SU-DHL-6 (cell line): Measurements from ENCODE around the gene NEAT1.

Experiments used
- EZH2phosphoT487 ChIP-seq: fragments of 200-600 bp; sonication (generic), shearing (Covaris generic); conservative IDR thresholded peaks from 2 replicates; pipeline ENCODE4 v1.6.1; 2018; ENCODE audit warnings: mild to moderate bottlenecking, antibody characterized with exemption, low read length, moderate library complexity, mixed read lengths
- TF ChIP-seq, protein P1 (sequence below): fragments of 200-600 bp; sonication (generic); IDR thresholded peaks from one replicate; pipeline ENCODE4 v1.5.1; 2017; ENCODE audit warnings: antibody characterized with exemption, mild to moderate bottlenecking, low read length, moderate library complexity; ENCODE audit not compliant: insufficient read depth, poor library complexity, severe bottlenecking

DNA sequence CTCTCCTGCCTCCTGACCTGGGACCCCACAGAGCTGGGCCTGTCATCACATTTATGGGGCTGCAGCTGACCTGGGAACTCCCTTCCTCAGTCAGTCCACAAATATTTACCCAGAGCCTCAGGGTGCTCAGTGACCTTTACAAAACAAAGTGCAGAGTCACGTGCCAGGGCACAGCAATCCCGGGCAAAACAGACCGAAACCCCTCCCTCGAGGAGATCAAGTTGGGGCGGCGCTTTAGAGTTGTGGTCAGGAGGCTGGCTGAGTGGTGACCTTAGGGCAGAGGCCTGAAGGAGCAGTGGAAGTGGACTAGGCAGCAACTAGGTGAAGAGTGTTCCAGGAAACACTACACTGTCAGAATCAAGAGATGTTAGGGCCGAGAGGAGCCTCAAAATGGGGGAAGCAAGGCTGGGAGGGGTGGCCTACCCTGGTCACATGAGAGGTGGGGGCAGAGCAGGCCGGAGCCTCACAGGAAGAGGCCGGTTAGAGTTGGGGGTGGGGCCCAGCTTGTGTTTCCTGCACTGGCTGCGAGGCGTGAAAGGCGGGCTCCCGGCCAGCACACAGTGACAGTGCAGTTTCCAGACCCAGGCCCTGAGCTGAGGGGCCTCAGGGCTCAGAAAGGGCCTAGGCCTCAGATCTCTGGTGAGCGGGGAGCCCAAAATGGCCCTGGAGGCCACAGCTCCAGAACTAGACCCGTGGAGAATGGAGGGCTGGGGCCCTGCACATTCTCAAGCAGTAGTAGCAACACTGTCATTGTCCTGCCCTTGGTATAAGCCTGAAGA lies 3.7 kb upstream of the NEAT1 start:
- TF ChIP-seq, protein P1, sequence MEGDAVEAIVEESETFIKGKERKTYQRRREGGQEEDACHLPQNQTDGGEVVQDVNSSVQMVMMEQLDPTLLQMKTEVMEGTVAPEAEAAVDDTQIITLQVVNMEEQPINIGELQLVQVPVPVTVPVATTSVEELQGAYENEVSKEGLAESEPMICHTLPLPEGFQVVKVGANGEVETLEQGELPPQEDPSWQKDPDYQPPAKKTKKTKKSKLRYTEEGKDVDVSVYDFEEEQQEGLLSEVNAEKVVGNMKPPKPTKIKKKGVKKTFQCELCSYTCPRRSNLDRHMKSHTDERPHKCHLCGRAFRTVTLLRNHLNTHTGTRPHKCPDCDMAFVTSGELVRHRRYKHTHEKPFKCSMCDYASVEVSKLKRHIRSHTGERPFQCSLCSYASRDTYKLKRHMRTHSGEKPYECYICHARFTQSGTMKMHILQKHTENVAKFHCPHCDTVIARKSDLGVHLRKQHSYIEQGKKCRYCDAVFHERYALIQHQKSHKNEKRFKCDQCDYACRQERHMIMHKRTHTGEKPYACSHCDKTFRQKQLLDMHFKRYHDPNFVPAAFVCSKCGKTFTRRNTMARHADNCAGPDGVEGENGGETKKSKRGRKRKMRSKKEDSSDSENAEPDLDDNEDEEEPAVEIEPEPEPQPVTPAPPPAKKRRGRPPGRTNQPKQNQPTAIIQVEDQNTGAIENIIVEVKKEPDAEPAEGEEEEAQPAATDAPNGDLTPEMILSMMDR = no peak
- TF ChIP-seq EZH2phosphoT487 = no peak
